ENCODE results near the gene PARP9. TPM values are rescaled to one million over a fixed set of nuclear protein-coding genes. Genes with fewer than 3 reads are reported as not detected.

PARP9 gene
- total and polyA plus RNA-seq, 2 of the 4 experiments (the other 2 are of a cell fraction), result 6.7 to 7.7 TPM

GRCh38 chr3:122580470-122580869 lies 16.4 kb upstream of the PARP9 start:
- no peaks in the 10 kb centered on the region for H3K36me3 ChIP-seq (ENCODE audit: control insufficient read depth, insufficient read depth, low read length)
- no peak overlapping the region for H3K56ac ChIP-seq (ENCODE audit: extremely low read depth, insufficient read depth, low read length)
- no peak overlapping the region for H4K91ac ChIP-seq (ENCODE audit: insufficient read depth, low read depth, low read length)
- H2BK20ac ChIP-seq (ENCODE audit: low read depth, low read length), result no peak overlapping the region
- no peak overlapping the region for H2AK5ac ChIP-seq (ENCODE audit: low read depth, low read length)
- no TSS peak for BruUV-seq (replicated peaks)
- no peak overlapping the region for H4K8ac ChIP-seq (ENCODE audit: low read depth in 2 of 2, low read length in 2 of 2)
- TF ChIP-seq NFE2L2 (IDR thresholded peaks at IDR 0.05; ENCODE audit: low read depth, low read length), result no peak
- no peak for TF ChIP-seq MAZ (IDR thresholded peaks at IDR 0.05; ENCODE audit: borderline replicate concordance, low read depth, low read length)
- no peak for TF ChIP-seq CHD1 (IDR thresholded peaks at IDR 0.05; ENCODE audit: low read depth, low read length)
- TF ChIP-seq BHLHE40 (IDR thresholded peaks at IDR 0.05; ENCODE audit: low read depth, low read length), result no peak
- TF ChIP-seq MXI1 (IDR thresholded peaks at IDR 0.05; ENCODE audit: borderline replicate concordance, low read depth, low read length), result no peak
- no peak for TF ChIP-seq RCOR1 (IDR thresholded peaks at IDR 0.05; ENCODE audit: insufficient replicate concordance, low read length)
- no peak for TF ChIP-seq MAFK (IDR thresholded peaks at IDR 0.05; ENCODE audit: low read depth, low read length)
- no peak overlapping the region for H3K18ac ChIP-seq (ENCODE audit: low read depth, low read length)
- no peak overlapping the region for H2BK15ac ChIP-seq (ENCODE audit: low read depth, low read length)
- H2BK5ac ChIP-seq (ENCODE audit: low read depth, low read length, poor library complexity, severe bottlenecking), result no peak overlapping the region
- H2AK9ac ChIP-seq (replicated peaks; ENCODE audit: low read depth, low read length, poor library complexity), result no peak overlapping the region
- H3K9ac ChIP-seq (ENCODE audit: low read depth, low read length), result no peak overlapping the region
- H3K4me2 ChIP-seq (ENCODE audit: low read depth, low read length), result no peak overlapping the region
- no peak overlapping the region for H3K4me3 ChIP-seq (ENCODE audit: insufficient read depth, low read depth, low read length)
- ChIA-PET CTCF (no interaction called here), POLR2A (ENCODE audit: unreplicated experiment) (no interaction called here)
- no peak for DNase-seq
- no peaks in the 10 kb centered on the region for H3K27me3 ChIP-seq (ENCODE audit: control insufficient read depth, insufficient read depth, low read length)
- H4K5ac ChIP-seq (ENCODE audit: low read depth, low read length), result no peak overlapping the region
- no peak overlapping the region for H2AFZ ChIP-seq (replicated peaks; ENCODE audit: low read length, poor library complexity)
- H3K4me1 ChIP-seq (ENCODE audit: control insufficient read depth, insufficient read depth, low read length), result peaks cover 1% of the 10 kb centered on the region; the same call in 1 of the 2 replicates
- H3K14ac ChIP-seq (replicated peaks; ENCODE audit: low read depth, low read length), result no peak overlapping the region
- intact Hi-C loops (cut with micrococcal nuclease), result no loop called here
- in situ Hi-C loops (cut with MboI; ENCODE audit: low sequenced_read_pairs), result no loop called here
- WGBS, 2 experiments (ENCODE audit: extremely low coverage in 2 of 2, insufficient read length in 1 of 2), result no CpG with 5 or more reads among the region's 3 CpGs
- H4K20me1 ChIP-seq (ENCODE audit: insufficient read depth, low read length), result no peaks in the 10 kb centered on the region
- no peak for ATAC-seq (ENCODE audit: low read depth)
- no peaks in the 10 kb centered on the region for H3K79me1 ChIP-seq (ENCODE audit: low read depth in 1 of 2, low read length in 2 of 2)
- H2BK120ac ChIP-seq (ENCODE audit: low read depth, low read length), result no peak overlapping the region
- H3K9me3 ChIP-seq (ENCODE audit: control insufficient read depth, insufficient read depth, low read length), result peaks cover 7% of the 10 kb centered on the region
- dilution Hi-C loops (cut with HindIII; ENCODE audit: low sequenced_read_pairs, unreplicated experiment), result no loop called here
- H3K27ac ChIP-seq (ENCODE audit: insufficient read depth, low read length), result no peak overlapping the region
- H3K9me1 ChIP-seq (ENCODE audit: insufficient read depth, low read length), result no peaks in the 10 kb centered on the region
- no peak overlapping the region for H3K4ac ChIP-seq (ENCODE audit: low read depth, low read length)
- H3K23ac ChIP-seq (ENCODE audit: low read depth, low read length), result no peak overlapping the region

Data from IMR-90 (cell line).